Loucy (cell line): ENCODE results near the gene TOPBP1.
A peak's percentile ranks its signal among the peaks of the same experiment; 100 is the strongest.
"Not testable (repeated sequence)": the region's sequence is repeated elsewhere in the genome, so short reads cannot be mapped to it uniquely, and the experiment has no call there.

Experiments used
- H2AFZ ChIP-seq: fragments of 200-600 bp; sonication (generic); 2 replicates; pipeline ENCODE4 v1.6.0; 2016; ENCODE audit warnings: antibody characterized with exemption, mild to moderate bottlenecking, low read length, moderate library complexity
- H3F3A ChIP-seq: fragments of 200-600 bp; 2 replicates; pipeline ENCODE4 v1.6.0; 2016; ENCODE audit warnings: antibody characterized with exemption, low read depth, mild to moderate bottlenecking
- H3K27me3 ChIP-seq: fragments of 200-600 bp; sonication (generic); 2 replicates; pipeline ENCODE4 v1.6.1; 2014; ENCODE audit warnings: low read length, mild to moderate bottlenecking; ENCODE audit not compliant: insufficient read depth, poor library complexity, severe bottlenecking
- H3K36me3 ChIP-seq: fragments of 200-600 bp; sonication (generic); 2 replicates; pipeline ENCODE4 v1.6.1; 2016; ENCODE audit warnings: low read length; ENCODE audit not compliant: insufficient read depth
- H3K4me1 ChIP-seq: fragments of 200-600 bp; sonication (generic); 2 replicates; pipeline ENCODE4 v1.5.1; 2014; ENCODE audit warnings: low read length, mild to moderate bottlenecking; ENCODE audit not compliant: insufficient read depth, poor library complexity, severe bottlenecking
- H3K4me2 ChIP-seq: fragments of 200-600 bp; sonication (generic); 2 replicates; pipeline ENCODE4 v1.6.0; 2014; ENCODE audit warnings: antibody characterized with exemption, low read length, low read depth, mild to moderate bottlenecking; ENCODE audit not compliant: poor library complexity, severe bottlenecking
- H3K4me3 ChIP-seq: fragments of 200-600 bp; sonication (generic); 2 replicates; pipeline ENCODE4 v1.5.1; 2014; ENCODE audit warnings: low read length, mild to moderate bottlenecking, mixed read lengths; ENCODE audit not compliant: poor library complexity, severe bottlenecking
- H3K79me2 ChIP-seq: fragments of 200-600 bp; sonication (generic); 2 replicates; pipeline ENCODE4 v1.6.1; 2014; ENCODE audit warnings: low read length; ENCODE audit not compliant: insufficient read depth
- H3K9ac ChIP-seq: fragments of 200-600 bp; sonication (generic); 2 replicates; pipeline ENCODE4 v1.6.0; 2014; ENCODE audit warnings: mild to moderate bottlenecking, low read depth, low read length, moderate library complexity; ENCODE audit not compliant: poor library complexity, severe bottlenecking
- H3K9me2 ChIP-seq: fragments of 200-600 bp; sonication (generic); replicated peaks from 2 replicates; pipeline ENCODE4 v1.6.1; 2016; ENCODE audit warnings: low read depth, low read length, mixed read lengths
- H3K9me3 ChIP-seq: fragments of 200-600 bp; sonication (generic); 2 replicates; pipeline ENCODE4 v1.6.1; 2014; ENCODE audit warnings: mild to moderate bottlenecking, antibody characterized with exemption, low read length, low read depth; ENCODE audit not compliant: insufficient read depth
- H4K20me1 ChIP-seq: fragments of 200-600 bp; sonication (generic); 2 replicates; pipeline ENCODE4 v1.6.0; 2014; ENCODE audit warnings: antibody characterized with exemption, low read length, mild to moderate bottlenecking; ENCODE audit not compliant: insufficient read depth, poor library complexity, severe bottlenecking
- EZH2phosphoT487 ChIP-seq: fragments of 200-600 bp; IDR thresholded peaks from 2 replicates; pipeline ENCODE4 v1.6.1; 2018; ENCODE audit warnings: antibody characterized with exemption, mild to moderate bottlenecking, moderate library complexity, borderline replicate concordance
- TF ChIP-seq, protein P1 (sequence below): fragments of 200-600 bp; sonication (generic); conservative IDR thresholded peaks from 2 replicates; pipeline ENCODE4 v1.5.1; 2014; ENCODE audit warnings: mild to moderate bottlenecking, antibody characterized with exemption, low read length

The TOPBP1 gene

DNA sequence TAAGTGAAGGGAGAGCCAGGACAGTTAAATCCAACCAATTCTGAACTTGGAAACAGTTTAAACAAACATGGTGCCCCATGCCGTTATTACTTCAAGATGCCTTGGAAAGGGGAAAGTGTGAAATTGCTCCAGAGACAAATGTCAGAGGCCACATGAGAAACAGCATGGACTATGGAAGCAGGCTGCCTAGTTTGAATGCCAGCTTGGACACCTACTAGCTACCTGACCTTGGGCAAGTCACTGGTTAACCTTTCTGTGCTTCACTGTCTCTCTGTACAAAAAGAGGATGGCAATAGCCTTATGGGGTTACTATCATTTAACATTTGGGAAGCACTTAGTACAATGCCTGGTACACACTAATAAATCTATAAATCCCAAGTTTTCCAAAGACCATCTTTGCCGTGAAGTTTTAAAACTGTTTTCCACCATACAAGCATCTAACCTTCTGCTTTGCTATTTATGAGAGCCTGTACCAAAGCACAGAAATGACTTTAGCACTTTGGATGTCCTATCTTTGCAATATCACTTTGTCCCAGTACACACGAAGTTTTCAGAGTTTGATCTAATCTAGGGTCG is 8.3 kb upstream of the TOPBP1 start:
- no peaks in the 10 kb centered on the region for H3F3A ChIP-seq
- no peaks in the 10 kb centered on the region for H3K36me3 ChIP-seq
- H3K4me2 ChIP-seq: no peak overlapping the region
- H3K9ac ChIP-seq: no peak overlapping the region
- no peak overlapping the region for H3K4me3 ChIP-seq
- H2AFZ ChIP-seq: no peak overlapping the region
- H3K4me1 ChIP-seq: no peaks in the 10 kb centered on the region
- H3K79me2 ChIP-seq: no peaks in the 10 kb centered on the region
- TF ChIP-seq, protein P1, sequence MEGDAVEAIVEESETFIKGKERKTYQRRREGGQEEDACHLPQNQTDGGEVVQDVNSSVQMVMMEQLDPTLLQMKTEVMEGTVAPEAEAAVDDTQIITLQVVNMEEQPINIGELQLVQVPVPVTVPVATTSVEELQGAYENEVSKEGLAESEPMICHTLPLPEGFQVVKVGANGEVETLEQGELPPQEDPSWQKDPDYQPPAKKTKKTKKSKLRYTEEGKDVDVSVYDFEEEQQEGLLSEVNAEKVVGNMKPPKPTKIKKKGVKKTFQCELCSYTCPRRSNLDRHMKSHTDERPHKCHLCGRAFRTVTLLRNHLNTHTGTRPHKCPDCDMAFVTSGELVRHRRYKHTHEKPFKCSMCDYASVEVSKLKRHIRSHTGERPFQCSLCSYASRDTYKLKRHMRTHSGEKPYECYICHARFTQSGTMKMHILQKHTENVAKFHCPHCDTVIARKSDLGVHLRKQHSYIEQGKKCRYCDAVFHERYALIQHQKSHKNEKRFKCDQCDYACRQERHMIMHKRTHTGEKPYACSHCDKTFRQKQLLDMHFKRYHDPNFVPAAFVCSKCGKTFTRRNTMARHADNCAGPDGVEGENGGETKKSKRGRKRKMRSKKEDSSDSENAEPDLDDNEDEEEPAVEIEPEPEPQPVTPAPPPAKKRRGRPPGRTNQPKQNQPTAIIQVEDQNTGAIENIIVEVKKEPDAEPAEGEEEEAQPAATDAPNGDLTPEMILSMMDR: no peak
- TF ChIP-seq EZH2phosphoT487: no peak
- no peaks in the 10 kb centered on the region for H3K27me3 ChIP-seq
- no peaks in the 10 kb centered on the region for H3K9me2 ChIP-seq
- no peaks in the 10 kb centered on the region for H3K9me3 ChIP-seq
- no peaks in the 10 kb centered on the region for H4K20me1 ChIP-seq

- Histone ChIP-seq H3K4me2 (no peak overlapping the region), H3F3A (no peaks in the 10 kb centered on the region), H3K36me3 (no peaks in the 10 kb centered on the region), H3K9ac (no peak overlapping the region), H3K9me3 (no peaks in the 10 kb centered on the region), H4K20me1 (no peaks in the 10 kb centered on the region), H2AFZ (no peak overlapping the region), H3K4me1 (peaks cover 14% of the 10 kb centered on the region), H3K27me3 (no peaks in the 10 kb centered on the region), H3K9me2 (no peaks in the 10 kb centered on the region), H3K4me3 (no peak overlapping the region), H3K79me2 (peaks cover 12% of the 10 kb centered on the region; the same call in 1 of the 2 replicates)
- TF ChIP-seq, protein P1: no peak
- no peak for TF ChIP-seq EZH2phosphoT487
Observed at GRCh38 chr3:133667118-133667517, 5.4 kb upstream of the TOPBP1 start.

DNA sequence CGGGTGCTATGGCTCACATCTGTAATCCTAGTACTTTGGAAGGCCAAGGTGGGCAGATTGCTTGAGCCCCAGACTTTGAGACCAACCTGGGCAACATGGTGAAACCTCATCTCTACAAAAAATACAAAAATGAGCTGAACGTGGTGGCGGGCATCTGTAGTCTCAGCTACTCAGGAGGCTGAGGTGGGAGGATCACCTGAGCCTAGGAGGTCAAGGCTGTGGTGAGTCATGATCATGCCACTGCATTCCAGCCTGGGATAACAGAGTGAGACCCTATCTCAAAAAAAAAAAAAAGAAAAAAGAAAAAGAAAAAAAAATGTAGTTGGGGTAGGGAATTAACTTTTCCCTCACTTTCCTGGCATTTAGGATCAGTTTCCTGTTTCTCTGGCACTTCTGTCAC is 3.4 kb upstream of the TOPBP1 start:
- not testable (repeated sequence) for H3K36me3 ChIP-seq, H3K9ac ChIP-seq, H2AFZ ChIP-seq, H3F3A ChIP-seq, H3K9me2 ChIP-seq, H3K27me3 ChIP-seq, H3K9me3 ChIP-seq, H3K4me2 ChIP-seq, H3K4me3 ChIP-seq
- peaks cover 32% of the 10 kb centered on the region for H3K79me2 ChIP-seq
- H3K4me1 ChIP-seq: peaks cover 18% of the 10 kb centered on the region
- peaks cover 14% of the 10 kb centered on the region for H4K20me1 ChIP-seq

- Histone ChIP-seq H3K9me2 (no peaks in the 10 kb centered on the region), H3K36me3 (peaks cover 2% of the 10 kb centered on the region; the same call in 1 of the 2 replicates), H4K20me1 (peaks cover 26% of the 10 kb centered on the region), H3K79me2 (peaks cover 46% of the 10 kb centered on the region), H2AFZ (peak overlapping the region; percentile 54), H3K4me2 (peak overlapping the region; percentile 93), H3K9ac (no peak overlapping the region), H3K27me3 (no peaks in the 10 kb centered on the region), H3K4me3 (peak overlapping the region; percentile 56), H3F3A (no peaks in the 10 kb centered on the region), H3K9me3 (no peaks in the 10 kb centered on the region), H3K4me1 (peaks cover 30% of the 10 kb centered on the region)
- TF ChIP-seq, protein P1: peak; percentile 86
- TF ChIP-seq EZH2phosphoT487: no peak
Observed at GRCh38 chr3:133663569-133664313, 2.0 kb upstream of the TOPBP1 start.
